Hematopoietic multipotent progenitor cell (in vitro differentiated cells): ENCODE data around the gene CDHR3. TPM values are rescaled to one million over a fixed set of nuclear protein-coding genes. Genes with fewer than 3 reads are reported as not detected.

Experiments used
- DNase-seq, 3 donors: peaks; one replicate each; pipeline ENCODE4 v3.0.0-alpha.2; 2011 to 2015; ENCODE audit warnings: low read depth in 2 of 3, low spot score in 2 of 3
- total RNA-seq: library from RNA; depleted of rRNA; stranded (reverse); fragments of >200 nt; gene quantifications from one replicate; pipeline ENCODE4 v1.2.3, GENCODE V29; 2012

CDHR3 gene, protein sequence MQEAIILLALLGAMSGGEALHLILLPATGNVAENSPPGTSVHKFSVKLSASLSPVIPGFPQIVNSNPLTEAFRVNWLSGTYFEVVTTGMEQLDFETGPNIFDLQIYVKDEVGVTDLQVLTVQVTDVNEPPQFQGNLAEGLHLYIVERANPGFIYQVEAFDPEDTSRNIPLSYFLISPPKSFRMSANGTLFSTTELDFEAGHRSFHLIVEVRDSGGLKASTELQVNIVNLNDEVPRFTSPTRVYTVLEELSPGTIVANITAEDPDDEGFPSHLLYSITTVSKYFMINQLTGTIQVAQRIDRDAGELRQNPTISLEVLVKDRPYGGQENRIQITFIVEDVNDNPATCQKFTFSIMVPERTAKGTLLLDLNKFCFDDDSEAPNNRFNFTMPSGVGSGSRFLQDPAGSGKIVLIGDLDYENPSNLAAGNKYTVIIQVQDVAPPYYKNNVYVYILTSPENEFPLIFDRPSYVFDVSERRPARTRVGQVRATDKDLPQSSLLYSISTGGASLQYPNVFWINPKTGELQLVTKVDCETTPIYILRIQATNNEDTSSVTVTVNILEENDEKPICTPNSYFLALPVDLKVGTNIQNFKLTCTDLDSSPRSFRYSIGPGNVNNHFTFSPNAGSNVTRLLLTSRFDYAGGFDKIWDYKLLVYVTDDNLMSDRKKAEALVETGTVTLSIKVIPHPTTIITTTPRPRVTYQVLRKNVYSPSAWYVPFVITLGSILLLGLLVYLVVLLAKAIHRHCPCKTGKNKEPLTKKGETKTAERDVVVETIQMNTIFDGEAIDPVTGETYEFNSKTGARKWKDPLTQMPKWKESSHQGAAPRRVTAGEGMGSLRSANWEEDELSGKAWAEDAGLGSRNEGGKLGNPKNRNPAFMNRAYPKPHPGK
- not detected for total RNA-seq

DNA sequence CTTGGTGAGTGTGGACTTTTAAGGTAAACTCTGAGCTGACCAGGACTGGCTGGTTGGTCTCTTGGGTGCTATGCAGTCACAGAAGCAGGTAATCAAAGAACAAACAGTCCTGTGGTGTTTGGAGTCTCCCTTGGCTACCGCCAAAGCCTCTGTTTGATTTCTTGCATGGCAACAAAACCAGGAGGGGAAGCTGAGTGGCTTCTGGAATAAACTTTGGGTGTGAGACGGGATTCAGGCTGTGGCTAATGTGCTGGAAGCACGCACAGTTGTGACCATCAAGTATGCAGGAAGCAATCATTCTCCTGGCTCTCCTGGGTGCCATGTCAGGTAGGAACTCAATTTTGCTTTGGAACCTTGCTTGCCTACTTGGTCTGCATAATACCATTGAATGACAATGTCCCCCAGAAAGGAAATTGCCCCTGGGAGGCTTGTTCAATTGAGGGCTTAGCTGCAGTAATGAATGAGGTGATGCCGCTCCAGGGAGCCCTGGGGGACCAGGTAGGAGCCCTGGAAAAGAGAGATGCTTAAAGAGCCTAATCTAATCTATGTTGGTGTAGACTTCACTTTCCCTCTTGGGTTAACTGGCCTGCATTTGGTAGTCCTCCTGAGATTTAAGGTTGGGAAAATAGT lies at the start of gene CDHR3:
Gene CDHR3 (plus strand): TSS at position 227 of the 630 bp plus-strand sequence. CDS start 55 bp downstream, at position 282.
- DNase-seq, result no peak

DNA sequence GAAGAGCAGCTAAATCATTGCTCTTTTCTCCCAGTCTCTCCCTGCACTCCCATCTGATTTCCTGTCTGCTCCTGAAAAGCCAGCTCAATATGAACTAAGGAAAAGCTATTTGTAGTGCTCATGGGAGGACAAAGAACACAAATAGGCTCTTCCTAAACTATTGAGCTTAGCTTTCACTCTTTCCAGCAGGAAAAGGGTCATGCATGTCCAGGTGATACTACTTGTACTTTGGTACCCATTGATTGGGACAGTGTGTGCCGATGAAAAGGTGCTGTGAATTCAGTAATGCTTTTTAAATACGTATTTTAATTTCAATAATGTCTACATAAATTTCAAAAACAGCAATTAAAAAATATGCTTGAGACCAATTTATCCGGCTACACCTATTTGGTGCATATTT lies 49.1 kb upstream of the CDHR3 start:
- DNase-seq, result no peak

DNA sequence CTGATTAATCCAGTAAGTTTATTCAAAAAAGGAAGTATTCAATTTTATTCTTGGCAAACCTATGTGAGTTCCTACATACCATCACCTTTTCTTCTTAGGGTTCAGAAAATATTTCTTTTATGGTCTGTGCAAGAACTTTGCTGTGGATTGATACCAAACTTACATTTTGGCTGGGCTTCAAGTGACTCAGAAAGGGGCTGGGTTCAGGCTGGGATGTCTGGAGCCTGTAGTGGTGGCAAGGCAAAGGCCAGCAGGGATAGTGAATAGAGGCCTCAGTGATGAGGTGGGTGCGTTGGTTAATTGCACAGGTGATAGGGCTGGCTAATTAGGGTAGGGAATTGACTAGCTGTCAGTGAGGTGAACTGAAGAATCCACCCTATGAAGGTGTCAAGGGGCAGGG lies 46.5 kb upstream of the CDHR3 start:
- no peak for DNase-seq

DNA sequence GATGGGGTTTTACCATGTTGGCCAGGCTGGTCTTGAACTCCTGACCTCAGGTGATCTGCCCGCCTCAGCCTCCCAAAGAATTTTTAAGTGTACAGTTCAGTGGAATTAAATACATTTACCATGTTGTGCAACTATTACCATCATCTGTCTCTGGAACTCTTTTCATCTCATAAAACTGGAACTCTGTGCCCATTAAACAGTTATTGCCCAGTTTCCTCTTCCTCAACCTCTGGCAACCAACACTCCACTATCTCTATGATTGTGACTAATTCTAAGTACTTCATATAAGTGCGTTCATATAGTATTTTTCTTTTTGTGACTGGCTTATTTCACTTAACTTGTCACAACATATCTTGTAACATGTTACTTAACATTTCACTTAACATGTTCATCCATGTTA lies 45.4 kb upstream of the CDHR3 start:
- no peak for DNase-seq

DNA sequence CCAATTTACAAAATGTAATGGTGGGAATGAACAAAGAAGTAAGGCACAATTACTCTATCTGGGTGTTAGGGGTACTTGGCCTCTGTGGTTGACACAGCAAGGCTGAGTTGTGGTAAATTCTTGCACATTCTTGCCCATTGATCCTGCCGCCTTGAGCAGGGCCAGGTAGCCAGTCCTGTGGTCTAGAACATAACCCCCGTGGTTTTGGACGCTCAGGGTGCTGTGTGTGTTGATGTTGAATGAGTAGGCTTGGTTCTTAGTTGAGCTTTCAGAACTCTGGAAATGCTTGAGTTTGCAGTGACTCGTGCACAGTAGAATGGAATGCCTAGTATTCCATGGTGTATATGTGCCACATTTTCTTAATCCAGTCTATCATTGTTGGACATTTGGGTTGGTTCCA lies 42.3 kb upstream of the CDHR3 start:
- no peak for DNase-seq

DNA sequence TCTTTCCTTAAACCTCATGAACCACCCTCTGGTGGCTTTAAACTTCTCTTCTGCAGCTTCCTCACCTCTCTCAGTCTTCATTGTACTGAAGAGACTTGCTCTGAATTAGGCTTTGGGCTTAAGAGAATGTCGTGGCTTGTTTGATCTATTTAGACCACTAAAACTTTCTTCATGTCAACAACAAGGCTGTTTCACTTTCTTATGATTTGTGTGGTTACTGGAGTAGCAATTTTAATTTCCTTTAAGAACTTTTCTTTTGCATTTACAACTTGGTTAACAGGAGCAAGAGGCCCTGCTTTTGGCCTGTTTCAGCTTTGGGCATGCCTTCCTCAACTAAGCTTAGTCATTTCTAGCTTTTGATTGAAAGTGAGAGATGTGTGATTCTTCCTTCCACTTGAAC lies 38.1 kb upstream of the CDHR3 start:
- DNase-seq, result no peak

DNA sequence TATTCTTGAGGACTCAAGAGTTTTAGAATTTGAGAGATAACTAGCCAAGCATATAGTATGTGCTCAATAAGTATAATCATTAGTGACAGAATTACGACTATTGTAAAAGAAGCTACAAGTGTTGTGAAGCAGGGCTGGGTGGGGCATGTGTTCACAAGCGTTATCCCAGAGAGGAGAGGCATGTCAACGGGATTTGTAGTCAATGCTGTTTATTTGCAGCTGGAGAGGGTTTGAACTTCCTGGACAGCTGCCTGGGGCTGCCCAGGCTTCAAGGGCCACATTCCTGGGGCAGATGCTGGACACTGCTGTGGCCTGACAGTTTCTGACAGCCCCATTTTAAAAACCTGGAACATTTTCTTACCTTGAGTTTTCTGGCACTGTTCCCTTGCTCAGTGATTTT lies 36.9 kb upstream of the CDHR3 start:
- DNase-seq, result no peak

DNA sequence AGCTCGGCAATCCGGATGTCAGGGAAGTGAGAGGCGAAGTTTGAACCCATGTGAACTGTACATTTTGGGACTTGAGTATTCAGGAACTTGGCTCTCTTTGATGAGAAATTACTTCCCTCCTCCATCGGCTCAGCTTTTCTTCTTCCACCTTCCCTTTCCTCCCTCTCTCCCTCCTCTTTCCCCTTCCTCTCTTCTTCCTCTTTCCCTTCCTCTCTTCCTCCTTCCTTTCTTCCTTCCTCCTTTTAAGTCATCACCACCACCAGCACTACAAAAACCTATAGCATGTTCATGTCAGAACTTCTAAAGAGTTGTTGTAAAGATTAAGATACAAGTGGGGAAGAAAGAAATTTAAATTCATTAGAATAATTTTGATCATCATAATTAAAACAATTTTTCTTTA lies 31.9 kb upstream of the CDHR3 start:
- no peak for DNase-seq

DNA sequence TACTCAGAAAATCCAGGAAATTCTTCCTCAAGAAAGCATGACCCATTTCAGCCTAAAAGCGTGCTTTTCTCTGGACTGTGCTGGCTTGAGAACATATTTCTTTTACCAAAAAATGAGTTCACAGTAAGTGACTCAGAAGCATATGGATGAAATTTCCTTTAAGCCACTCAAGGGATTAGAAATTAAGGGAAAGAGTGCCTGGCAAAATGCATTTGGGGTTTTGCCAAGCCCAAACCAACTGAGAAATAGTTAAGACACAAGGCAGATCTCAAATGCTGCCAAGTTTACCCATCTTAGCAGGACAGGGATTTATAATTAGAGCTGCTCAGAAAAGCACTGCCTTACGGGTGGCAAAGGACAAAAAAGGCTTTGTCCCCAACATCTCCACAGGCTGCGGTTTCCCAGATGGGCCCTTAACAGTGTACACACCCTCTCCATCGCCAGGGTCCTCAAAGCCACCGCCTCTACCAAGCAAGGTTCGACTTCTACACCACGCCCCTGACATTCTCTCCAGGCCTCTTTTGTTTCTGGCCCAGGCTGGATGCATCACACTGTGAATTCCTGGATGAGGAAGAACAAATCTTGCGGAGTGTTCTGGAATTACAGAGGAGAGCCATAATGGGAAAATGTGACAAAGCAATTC lies 30.1 kb upstream of the CDHR3 start:
- no peak for DNase-seq

DNA sequence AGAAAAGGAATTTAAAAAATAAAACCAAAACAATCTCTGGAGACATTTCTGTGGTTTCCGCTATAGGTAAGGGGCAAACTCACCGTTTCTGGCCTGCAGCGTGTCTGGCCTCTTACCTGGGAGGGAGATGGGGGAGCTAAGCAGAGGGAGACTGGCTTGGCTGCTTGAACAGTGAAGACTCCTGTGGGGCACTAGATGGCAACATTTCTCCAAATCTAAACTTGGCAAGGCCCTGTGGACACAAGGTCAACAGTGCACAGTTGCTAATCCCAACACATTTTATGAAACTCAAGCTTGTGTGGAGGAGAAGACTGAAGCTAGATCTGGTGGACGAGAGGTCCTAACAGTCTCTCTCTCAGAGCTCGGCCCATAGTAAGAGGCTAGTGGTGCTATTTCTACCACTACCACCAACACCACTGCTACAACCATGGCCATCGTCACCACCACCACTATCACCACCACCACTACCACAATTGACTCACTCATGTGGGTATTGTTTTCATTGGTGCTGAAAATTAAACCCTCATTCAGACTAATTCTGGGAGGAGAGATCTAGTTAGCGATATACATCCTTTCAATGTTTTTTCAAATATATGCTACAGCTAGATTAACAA lies 28.4 kb upstream of the CDHR3 start:
- DNase-seq, result peak in 2 of 3 donors; percentile 40 to 53

DNA sequence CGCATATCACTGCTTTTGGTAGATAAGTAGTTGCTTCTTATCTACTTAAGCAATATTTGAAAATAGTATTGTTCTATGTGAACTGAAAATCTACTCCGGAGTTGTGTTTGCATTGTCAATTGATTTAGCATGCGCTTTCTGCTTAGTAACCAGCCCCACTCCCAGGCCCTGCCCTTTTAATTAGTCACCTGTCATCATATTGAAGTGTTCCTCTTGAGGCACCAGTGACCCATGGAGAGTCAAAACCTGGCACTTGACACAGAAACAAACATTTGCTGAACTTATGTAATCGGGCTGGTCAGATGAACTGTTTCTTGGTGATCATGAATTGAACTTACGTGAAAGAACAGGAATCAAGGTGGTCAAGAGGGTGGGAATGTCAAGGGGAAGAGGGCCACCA lies 27.8 kb upstream of the CDHR3 start:
- no peak for DNase-seq

DNA sequence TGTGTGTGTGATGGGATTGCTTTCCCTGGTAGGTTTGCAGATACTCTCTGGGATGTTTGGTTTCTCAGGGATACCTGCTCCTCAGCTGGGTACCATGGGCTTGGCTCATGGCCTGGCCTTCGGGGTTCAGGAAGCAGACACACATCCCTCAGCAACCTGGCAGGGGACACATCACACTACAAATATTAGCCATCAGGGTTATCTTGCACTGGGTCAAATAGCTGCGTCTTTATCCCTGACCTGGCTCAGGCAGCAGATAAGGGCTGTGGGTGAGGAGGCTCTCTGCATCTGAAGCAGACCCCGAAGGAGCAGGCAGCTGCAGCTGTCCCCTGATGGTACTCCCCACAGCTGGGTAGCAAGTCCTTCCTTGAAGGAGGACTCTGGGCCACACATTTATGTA lies 25.7 kb upstream of the CDHR3 start:
- DNase-seq, result no peak

DNA sequence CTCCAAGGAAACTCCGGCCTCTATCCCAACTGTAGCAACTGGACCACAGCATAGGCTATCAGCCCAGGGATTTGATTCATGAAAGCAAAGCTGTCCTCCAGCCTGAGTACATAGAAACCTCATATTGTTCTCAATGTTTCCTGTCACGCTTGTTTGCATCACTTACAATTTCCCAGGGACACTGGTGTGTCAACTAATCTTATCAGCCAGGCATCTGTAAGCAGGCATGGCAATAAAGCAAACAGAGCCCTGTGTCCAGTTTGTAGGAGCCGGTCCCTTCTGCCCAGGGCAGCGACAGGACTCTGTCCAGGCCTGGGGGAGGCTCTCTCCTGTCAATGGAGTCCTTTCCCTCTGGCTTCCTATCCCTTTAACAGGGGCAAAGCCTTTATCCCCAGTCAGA lies 23.0 kb upstream of the CDHR3 start:
- no peak for DNase-seq

DNA sequence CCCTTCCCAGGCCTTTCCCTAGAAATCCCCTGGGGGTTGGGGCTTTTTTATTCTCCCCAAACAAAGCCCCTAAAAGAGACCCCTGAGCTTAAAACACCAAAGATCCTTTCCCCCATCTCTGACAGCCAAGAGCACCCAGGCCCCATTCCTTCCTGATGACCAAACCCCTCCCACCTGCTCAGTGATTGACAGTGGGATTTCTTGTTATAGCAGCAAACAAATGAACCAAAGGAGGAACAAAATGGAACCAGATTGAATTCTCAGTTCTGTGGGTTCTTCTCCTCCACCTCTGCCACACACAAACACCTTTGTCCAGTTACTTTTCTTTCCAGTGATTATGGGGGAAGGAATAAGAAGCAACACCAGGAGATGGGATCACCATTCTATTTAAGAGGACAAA lies 21.5 kb upstream of the CDHR3 start:
- DNase-seq, result no peak

DNA sequence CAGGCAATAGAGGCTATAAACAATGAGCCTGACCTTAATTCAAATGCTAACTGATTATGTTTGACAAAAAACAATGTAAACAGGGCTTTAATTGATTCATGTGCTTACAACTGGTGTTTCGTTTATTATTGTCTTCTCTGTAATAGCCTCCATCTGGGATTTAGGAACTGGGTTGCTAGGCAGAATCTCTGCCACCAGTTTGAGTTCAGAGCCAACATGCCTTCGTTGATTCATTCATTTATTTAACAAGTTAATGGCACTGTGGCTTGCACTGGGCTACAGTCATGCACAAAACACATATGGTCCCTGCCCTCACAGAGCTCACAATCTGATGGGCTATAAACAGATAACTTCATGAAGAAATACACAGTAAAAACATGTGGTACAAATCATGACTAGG lies 19.6 kb upstream of the CDHR3 start:
- no peak for DNase-seq

DNA sequence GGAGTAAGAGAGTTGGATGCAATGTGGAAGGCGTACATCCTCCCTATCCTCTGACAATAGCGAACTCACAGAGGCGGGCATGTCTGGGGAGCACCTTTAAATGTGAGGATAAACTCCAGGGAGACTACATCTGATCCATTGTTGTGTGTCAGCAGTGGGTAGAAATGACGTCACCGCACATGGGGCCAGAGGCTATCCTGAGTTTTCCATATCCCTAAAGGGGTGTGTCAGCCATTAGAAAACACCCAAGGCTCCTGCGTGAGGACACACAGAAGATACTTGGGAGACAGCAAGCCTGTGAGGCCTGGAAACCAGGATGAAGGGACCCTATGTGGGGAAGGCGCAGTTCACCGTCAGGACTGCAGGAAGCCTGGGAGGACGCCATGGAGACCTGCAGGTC lies 17.2 kb upstream of the CDHR3 start:
- DNase-seq, result no peak

DNA sequence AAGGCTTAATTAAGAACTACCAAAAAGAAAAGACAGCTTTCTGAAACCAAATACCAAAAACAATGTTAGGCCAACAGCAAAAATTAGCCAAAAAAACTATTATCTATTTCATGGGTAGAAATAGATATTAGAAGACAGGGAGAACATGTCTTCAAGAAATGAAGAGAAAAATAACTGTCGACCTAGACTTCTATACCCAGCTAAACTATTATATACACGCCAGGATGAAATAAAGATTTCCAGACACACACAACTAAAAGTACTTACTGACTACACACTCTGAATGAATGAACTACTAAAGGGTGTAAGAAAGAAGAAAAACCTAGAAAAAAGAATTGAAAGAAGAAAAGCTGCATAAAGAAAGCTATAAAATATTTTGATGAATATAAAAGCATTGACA lies 11.5 kb upstream of the CDHR3 start:
- DNase-seq, result no peak

DNA sequence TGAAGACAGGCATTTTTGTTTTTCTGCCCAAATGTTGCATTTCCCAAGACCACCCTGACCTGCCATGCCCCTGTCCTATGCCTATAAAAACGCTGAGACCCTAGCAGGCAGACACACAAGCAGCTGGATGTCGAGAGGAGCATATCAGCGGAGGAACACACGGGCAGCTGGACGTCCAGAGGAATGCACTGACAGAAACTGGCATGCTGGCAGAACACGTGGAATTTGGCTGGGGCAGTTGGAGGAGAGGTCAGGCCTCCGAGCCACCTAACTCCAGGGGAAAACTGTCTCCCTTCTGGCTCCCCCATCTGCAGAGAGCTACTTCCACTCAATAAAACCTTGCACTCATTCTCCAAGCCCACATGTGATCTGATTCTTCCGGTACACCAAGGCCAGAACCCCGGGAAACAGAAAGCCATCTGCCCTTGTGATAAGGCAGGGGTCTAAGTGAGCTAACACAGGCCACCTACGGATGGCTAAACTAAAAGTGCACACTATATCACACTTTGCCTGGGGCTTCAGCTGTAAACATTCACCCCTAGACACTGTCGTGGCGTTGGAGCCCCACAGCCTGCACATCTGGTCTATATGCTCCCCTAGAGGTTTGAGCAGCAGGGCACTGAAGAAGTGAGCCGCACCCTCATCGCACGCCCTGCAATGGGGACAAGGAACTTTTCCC lies 10.0 kb upstream of the CDHR3 start:
- no peak for DNase-seq

DNA sequence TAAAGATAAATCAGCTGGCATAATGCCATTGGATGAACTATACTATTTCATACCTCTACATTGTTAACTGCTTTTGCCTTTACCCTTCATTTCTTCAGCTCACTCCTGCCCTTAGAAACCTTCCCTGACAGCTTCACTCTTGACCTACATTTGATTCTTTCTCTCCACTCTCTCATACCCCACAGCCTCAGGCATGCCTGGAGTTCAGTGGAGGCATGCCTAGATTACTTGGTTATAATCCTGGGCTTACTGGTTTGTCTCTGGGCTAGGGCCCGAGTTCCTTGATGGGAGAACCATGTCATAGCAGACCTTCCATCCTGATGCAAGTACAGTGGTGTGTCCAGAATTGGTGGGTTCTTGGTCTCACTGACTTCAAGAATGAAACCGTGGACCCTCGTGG lies 8.4 kb upstream of the CDHR3 start:
- DNase-seq, result no peak
